Panc1 (cell line): ENCODE data around the gene BEGAIN. TPM values are rescaled to one million over a fixed set of nuclear protein-coding genes. Genes with fewer than 3 reads are reported as not detected.

Experiments used
- ATAC-seq: fragments of 200-7000 bp; cut with Tn5 transposase; 2 replicates; pipeline ENCODE4 v1.9.1; 2020; ENCODE audit warnings: mild to moderate bottlenecking, moderate library complexity
- BruUV-seq: library from RNA; stranded (reverse); fragments of 400-500 nt; replicated peaks from 2 replicates; lab custom pipeline; 2021; lab: Mats Ljungman, UMichigan
- CTCF ChIA-PET: fragments of 300-600 bp; sonication (Branson Sonifier 250); formaldehyde crosslinking; loops from one replicate; lab custom pipeline; 2022; ENCODE audit warnings: antibody characterized with exemption; lab: Charles Lee
- POLR2A ChIA-PET: fragments of 300-600 bp; sonication (Branson Sonifier 250); formaldehyde crosslinking; loops from one replicate; lab custom pipeline; 2022; ENCODE audit warnings: antibody characterized with exemption; lab: Charles Lee
- DNase-seq: peaks from one replicate; pipeline ENCODE4 v3.0.0-alpha.2; 2010; ENCODE audit warnings: low read depth, low spot score
- H3K27ac ChIP-seq: 2 replicates; pipeline ENCODE4 v1.5.1; 2011; ENCODE audit warnings: mild to moderate bottlenecking, low read length, inconsistent platforms
- H3K27me3 ChIP-seq: fragments of 200-500 bp; sonication (Bioruptor generic); 2 replicates; pipeline ENCODE4 v1.6.0; 2014; ENCODE audit warnings: low read length, inconsistent platforms; ENCODE audit not compliant: control insufficient read depth, insufficient read depth
- H3K36me3 ChIP-seq: fragments of 200-500 bp; sonication (Bioruptor generic); 2 replicates; pipeline ENCODE4 v1.5.1; 2014; ENCODE audit warnings: inconsistent platforms, mild to moderate bottlenecking, low read length, moderate library complexity; ENCODE audit not compliant: control insufficient read depth, insufficient read depth
- H3K4me1 ChIP-seq: 2 replicates; pipeline ENCODE4 v1.5.1; 2011; ENCODE audit warnings: inconsistent platforms, mild to moderate bottlenecking, low read length, moderate library complexity; ENCODE audit not compliant: control insufficient read depth, insufficient read depth
- H3K4me3 ChIP-seq, 2 experiments: 2 replicates each; pipeline ENCODE4 v1.5.1; 2011 to 2012; ENCODE audit warnings: low read depth in 2 of 2, low read length in 2 of 2, mild to moderate bottlenecking in 2 of 2, inconsistent platforms in 1 of 2, moderate library complexity in 1 of 2
- H3K9me3 ChIP-seq: fragments of 200-500 bp; sonication (Bioruptor generic); 2 replicates; pipeline ENCODE4 v1.5.1; 2014; ENCODE audit warnings: low read depth, mild to moderate bottlenecking, inconsistent platforms, low read length, moderate library complexity; ENCODE audit not compliant: control insufficient read depth, insufficient read depth
- CTCF ChIP-seq: fragments of 450-650 bp; IDR thresholded peaks from 2 replicates; pipeline ENCODE4 v1.5.1; 2017; ENCODE audit warnings: mild to moderate bottlenecking
- POLR2AphosphoS5 ChIP-seq: IDR thresholded peaks from 2 replicates; pipeline ENCODE4 v1.6.1; 2012; ENCODE audit warnings: mild to moderate bottlenecking, low read depth, low read length, moderate library complexity
- REST ChIP-seq, 2 experiments: IDR thresholded peaks; 2 replicates each; pipeline ENCODE4 v1.6.1; 2011 to 2012; ENCODE audit warnings: low read depth in 2 of 2, control low read depth in 1 of 2, low read length in 1 of 2, mild to moderate bottlenecking in 1 of 2, moderate library complexity in 1 of 2; ENCODE audit not compliant: insufficient read depth in 1 of 2
- SIN3A ChIP-seq: IDR thresholded peaks from 2 replicates; pipeline ENCODE4 v1.6.1; 2012; ENCODE audit warnings: low read depth, mild to moderate bottlenecking, low read length, moderate library complexity, borderline replicate concordance; ENCODE audit not compliant: insufficient read depth
- TCF7L2 ChIP-seq: IDR thresholded peaks from 2 replicates; pipeline ENCODE4 v1.6.1; 2011; ENCODE audit warnings: mild to moderate bottlenecking, low read depth, low read length, inconsistent platforms
- in situ Hi-C: cut with HindIII; loops from 2 replicates; pipeline ENCODE4 v1.10.0; 2016; ENCODE audit warnings: low sequenced_read_pairs, low pct_unique_long_range_greater_than_20kb
- intact Hi-C: fragments of 100-400 bp; cut with micrococcal nuclease; formaldehyde crosslinking; loops from one replicate; pipeline ENCODE4 v1.10.0; 2022; ENCODE audit not compliant: unreplicated experiment
- total RNA-seq: library from RNA; stranded (reverse); gene quantifications from one replicate; pipeline ENCODE4 v1.2.1, GENCODE V29; 2021; ENCODE audit not compliant: unreplicated experiment

Gene BEGAIN
- total RNA-seq, 1 experiment from 2014 or later = 26.5 TPM

- intact Hi-C loops = no loop called here
- no peaks in the 10 kb centered on the region for H3K36me3 ChIP-seq
- in situ Hi-C loops = no loop called here
- H3K9me3 ChIP-seq = no peaks in the 10 kb centered on the region
- CTCF ChIA-PET = no interaction called here
- peaks cover 17% of the 10 kb centered on the region for H3K4me1 ChIP-seq
- H3K27me3 ChIP-seq = no peaks in the 10 kb centered on the region
- ATAC-seq (peak; percentile 15), DNase-seq (no peak)
- no peak for TF ChIP-seq TCF7L2
- no peak for TF ChIP-seq REST (IDR thresholded peaks at IDR 0.05; ENCODE audit: insufficient read depth in 1 of 2, low read depth in 2 of 2, low read length in 1 of 2)
- TF ChIP-seq SIN3A = no peak
- TF ChIP-seq POLR2AphosphoS5 = no peak
- no peak for TF ChIP-seq CTCF
- BruUV-seq = no TSS peak
- H3K4me3 ChIP-seq = peak overlapping the region; percentile 57 to 69
- peak overlapping the region; percentile 80 for H3K27ac ChIP-seq
- POLR2A ChIA-PET = no interaction called here
Observed at GRCh38 chr14:100567009-100567876, 20.0 kb downstream of the BEGAIN start.

GRCh38 chr14:100566586-100566985 is 20.6 kb downstream of the BEGAIN start:
- ChIA-PET POLR2A (no interaction called here), CTCF (no interaction called here)
- Histone ChIP-seq H3K4me3 (peak overlapping the region; percentile 53 to 57), H3K4me1 (peaks cover 17% of the 10 kb centered on the region), H3K9me3 (no peaks in the 10 kb centered on the region), H3K27me3 (no peaks in the 10 kb centered on the region), H3K36me3 (no peaks in the 10 kb centered on the region), H3K27ac (peak overlapping the region; percentile 80)
- no TSS peak for BruUV-seq
- intact Hi-C loops = no loop called here
- ATAC-seq = no peak
- no peak for DNase-seq
- TF ChIP-seq CTCF (no peak), POLR2AphosphoS5 (no peak), REST (IDR thresholded peaks at IDR 0.05; ENCODE audit: insufficient read depth in 1 of 2, low read depth in 2 of 2, low read length in 1 of 2) (no peak), SIN3A (no peak), TCF7L2 (no peak)
- in situ Hi-C loops = no loop called here
